ENCODE results near the gene BHMT2.

The BHMT2 gene

DNA sequence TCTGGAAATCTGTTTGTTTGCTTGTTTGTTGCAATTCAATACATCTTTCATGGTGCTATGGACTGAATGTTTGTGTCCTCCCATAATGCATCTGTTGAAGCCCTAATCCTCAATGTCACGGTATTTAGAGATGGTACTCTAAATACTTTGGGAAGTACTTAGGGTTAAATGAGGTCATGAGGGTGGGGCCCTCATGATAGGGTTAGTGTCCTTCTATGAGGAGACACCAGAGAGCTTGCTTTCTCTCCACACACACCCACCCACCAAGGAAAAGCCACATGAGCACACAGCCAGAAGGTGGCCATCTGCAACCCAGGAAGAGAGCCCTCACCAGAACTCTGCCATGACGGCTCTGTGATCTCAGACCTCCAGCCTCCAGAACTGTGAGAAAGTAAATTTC lies 32.8 kb upstream of the BHMT2 start:
- no peak for DNase-seq (ENCODE audit: low read depth)
- H3K4me3 ChIP-seq (ENCODE audit: control insufficient read depth, low read depth, low read length): no peak overlapping the region
- TF ChIP-seq, protein P1, sequence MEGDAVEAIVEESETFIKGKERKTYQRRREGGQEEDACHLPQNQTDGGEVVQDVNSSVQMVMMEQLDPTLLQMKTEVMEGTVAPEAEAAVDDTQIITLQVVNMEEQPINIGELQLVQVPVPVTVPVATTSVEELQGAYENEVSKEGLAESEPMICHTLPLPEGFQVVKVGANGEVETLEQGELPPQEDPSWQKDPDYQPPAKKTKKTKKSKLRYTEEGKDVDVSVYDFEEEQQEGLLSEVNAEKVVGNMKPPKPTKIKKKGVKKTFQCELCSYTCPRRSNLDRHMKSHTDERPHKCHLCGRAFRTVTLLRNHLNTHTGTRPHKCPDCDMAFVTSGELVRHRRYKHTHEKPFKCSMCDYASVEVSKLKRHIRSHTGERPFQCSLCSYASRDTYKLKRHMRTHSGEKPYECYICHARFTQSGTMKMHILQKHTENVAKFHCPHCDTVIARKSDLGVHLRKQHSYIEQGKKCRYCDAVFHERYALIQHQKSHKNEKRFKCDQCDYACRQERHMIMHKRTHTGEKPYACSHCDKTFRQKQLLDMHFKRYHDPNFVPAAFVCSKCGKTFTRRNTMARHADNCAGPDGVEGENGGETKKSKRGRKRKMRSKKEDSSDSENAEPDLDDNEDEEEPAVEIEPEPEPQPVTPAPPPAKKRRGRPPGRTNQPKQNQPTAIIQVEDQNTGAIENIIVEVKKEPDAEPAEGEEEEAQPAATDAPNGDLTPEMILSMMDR (conservative IDR thresholded peaks at IDR 0.05; ENCODE audit: control insufficient read depth, insufficient read depth, low read depth, low read length): no peak

DNA sequence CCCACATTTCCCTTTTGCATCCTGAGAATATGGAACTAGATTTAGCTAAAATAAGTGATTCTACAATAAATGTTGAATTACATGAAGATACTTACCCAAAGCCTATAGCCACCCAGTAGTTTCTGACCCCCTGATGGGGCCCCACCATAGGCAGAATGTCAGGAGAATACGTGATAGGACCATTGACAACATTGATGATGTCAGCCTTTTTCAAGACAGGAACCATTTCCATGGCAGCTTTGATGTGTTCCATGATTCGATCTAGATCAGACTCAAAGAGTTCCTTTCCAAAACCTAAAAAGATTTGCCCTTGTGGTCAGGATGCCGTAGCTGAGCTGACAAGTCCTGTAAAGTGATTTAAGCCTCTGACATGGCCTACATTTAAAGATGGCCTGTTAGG lies 27.4 kb upstream of the BHMT2 start:
- no peak for DNase-seq (ENCODE audit: low read depth)

DNA sequence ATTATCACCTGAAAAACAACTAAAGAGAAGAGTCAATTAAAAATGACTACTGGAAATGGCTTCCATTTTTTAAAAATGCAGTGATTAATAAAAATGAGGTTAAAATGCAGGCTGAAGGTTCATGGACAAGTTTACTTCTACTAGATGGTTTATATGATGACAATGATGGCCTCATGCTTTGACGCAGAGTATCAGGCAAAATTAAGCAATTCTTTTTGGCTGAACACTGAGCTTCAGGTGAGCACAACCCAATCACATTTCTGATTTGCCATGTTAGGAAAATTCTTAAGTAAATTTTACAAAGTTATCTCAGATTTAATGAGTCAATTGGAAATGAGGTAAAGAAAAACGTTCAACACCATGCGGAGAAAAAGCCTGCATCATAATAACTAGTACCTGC lies 22.4 kb upstream of the BHMT2 start:
- H3K4me3 ChIP-seq (ENCODE audit: control insufficient read depth, low read depth, low read length): no peak overlapping the region
- TF ChIP-seq, protein P1 (conservative IDR thresholded peaks at IDR 0.05; ENCODE audit: control insufficient read depth, insufficient read depth, low read depth, low read length): no peak
- DNase-seq (ENCODE audit: low read depth): no peak

More for the DNA sequence above, 27.4 kb upstream of the BHMT2 start:
- no peak overlapping the region for H3K4me3 ChIP-seq (ENCODE audit: control insufficient read depth, low read depth, low read length)
- TF ChIP-seq, protein P1 (conservative IDR thresholded peaks at IDR 0.05; ENCODE audit: control insufficient read depth, insufficient read depth, low read depth, low read length): no peak

DNA sequence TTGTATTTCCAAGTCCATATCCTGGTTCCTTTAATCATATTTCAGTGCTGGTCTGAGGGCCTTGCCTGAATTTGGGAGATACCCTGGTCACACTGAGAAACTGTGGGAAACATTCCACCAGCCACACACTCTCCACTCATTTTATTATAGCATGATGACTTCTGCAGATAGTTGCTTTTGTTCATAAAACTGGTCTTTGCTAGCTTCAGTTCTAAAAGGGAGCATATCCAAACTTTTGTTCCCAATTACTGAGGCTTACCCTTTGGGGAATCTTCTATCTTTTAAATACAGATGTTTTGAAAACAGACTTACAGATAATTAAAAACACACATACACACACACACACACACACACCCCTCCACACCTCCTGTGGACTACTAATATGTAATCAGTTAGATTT lies 21.1 kb upstream of the BHMT2 start:
- no peak overlapping the region for H3K4me3 ChIP-seq (ENCODE audit: control insufficient read depth, low read depth, low read length)
- no peak for DNase-seq (ENCODE audit: low read depth)
- TF ChIP-seq, protein P1 (conservative IDR thresholded peaks at IDR 0.05; ENCODE audit: control insufficient read depth, insufficient read depth, low read depth, low read length): no peak

DNA sequence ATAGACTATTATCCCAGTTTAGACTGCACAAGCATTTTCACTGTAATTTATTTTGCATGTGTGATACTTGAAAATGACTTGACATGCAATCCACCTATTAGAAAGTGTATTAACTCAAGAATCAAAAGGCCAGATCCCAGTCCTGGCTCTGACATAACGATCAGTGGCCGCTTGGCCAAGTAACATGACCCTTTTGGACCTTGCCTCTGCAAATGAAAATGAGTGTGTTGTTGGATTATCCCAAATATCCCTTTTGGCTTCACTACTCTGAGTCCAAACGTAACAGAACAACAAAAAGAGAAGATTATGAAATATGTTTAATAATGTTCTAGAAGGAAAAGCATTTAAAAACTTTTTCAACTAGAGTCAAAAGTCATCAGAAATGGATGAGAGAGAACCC lies 19.1 kb upstream of the BHMT2 start:
- H3K4me3 ChIP-seq (ENCODE audit: control insufficient read depth, low read depth, low read length): no peak overlapping the region
- DNase-seq (ENCODE audit: low read depth): no peak
- TF ChIP-seq, protein P1 (conservative IDR thresholded peaks at IDR 0.05; ENCODE audit: control insufficient read depth, insufficient read depth, low read depth, low read length): no peak

DNA sequence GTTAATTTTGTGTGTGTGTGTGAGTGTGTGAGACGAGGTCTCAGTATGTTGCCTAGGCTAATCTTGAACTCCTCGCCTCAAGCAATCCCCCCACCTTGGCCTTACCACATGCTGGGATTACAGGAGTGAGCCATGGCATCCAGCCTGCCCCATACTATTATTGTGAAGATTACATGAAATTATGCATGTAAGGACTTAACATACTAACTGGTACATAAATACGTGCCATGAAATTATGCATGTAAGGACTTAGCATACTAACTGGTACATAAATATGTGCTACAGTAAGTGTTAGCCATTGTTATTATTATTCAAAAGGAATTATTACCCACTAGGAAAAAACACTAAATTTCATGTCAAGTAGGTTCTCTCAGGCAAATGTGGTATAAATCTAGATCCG lies 16.2 kb upstream of the BHMT2 start:
- no peak for DNase-seq (ENCODE audit: low read depth)
- no peak overlapping the region for H3K4me3 ChIP-seq (ENCODE audit: control insufficient read depth, low read depth, low read length)
- TF ChIP-seq, protein P1 (conservative IDR thresholded peaks at IDR 0.05; ENCODE audit: control insufficient read depth, insufficient read depth, low read depth, low read length): no peak

DNA sequence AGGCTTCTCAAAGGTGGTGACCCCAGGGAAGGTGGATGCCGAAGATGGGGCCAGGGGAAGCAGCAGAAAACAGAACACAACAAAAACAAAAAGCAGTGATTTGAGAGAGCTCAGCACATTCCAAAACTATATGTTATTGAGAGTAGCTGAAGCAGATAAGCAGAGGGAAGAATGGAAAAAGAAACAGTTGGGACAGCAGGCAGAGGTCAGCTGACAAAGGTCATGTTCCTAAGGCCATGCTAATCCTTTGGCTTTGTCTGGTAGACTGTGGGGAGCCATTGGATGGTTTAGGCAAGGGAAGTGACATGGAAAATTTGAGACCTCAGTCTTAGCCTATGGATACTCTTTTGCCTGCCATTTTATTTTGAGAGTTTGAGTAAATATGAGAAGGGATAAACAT lies 14.6 kb upstream of the BHMT2 start:
- H3K4me3 ChIP-seq (ENCODE audit: control insufficient read depth, low read depth, low read length): no peak overlapping the region
- no peak for DNase-seq (ENCODE audit: low read depth)
- TF ChIP-seq, protein P1 (conservative IDR thresholded peaks at IDR 0.05; ENCODE audit: control insufficient read depth, insufficient read depth, low read depth, low read length): no peak

Measured in fibroblast of mammary gland (primary cell).